ENCODE data around the gene EEF2KMT. TPM values are rescaled to one million over a fixed set of nuclear protein-coding genes. Genes with fewer than 3 reads are reported as not detected.
A peak's percentile ranks its signal among the peaks of the same experiment; 100 is the strongest.

EEF2KMT gene
- total and polyA plus RNA-seq, 2 of the 13 experiments (the other 11 are each of a cell fraction or from before 2014, with no cell fraction given) = 10.7 to 26.9 TPM

DNA sequence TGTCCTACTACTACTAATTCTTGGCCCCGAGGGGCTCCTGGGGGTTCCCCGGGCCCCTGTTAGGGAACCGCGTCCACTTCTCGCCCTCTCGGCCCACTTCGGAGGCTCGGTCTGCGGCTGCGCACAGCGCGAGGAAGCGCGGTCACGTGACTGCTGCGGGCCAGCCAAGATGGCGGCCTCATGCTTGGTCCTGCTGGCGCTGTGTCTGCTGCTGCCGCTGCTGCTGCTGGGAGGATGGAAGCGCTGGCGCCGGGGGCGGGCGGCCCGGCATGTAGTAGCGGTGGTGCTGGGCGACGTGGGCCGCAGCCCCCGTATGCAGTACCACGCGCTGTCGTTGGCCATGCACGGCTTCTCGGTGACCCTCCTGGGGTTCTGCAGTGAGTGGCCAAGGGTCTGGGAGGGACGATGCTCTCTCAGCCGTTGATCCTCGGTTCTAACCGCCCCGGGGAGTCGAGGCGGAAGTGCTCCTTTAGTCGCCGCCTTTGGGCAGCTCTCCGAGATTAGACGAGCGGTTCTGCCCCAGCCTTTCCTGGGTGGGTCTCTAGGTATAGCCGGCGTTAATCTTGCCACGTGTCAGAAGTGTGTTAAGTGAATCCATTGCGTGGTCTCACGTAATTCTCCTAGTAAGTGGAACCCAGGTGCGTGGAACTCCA is 25.8 kb downstream of the EEF2KMT start, which contains the start of gene ALG1 (continued):
- TF ChIP-seq, protein P1, sequence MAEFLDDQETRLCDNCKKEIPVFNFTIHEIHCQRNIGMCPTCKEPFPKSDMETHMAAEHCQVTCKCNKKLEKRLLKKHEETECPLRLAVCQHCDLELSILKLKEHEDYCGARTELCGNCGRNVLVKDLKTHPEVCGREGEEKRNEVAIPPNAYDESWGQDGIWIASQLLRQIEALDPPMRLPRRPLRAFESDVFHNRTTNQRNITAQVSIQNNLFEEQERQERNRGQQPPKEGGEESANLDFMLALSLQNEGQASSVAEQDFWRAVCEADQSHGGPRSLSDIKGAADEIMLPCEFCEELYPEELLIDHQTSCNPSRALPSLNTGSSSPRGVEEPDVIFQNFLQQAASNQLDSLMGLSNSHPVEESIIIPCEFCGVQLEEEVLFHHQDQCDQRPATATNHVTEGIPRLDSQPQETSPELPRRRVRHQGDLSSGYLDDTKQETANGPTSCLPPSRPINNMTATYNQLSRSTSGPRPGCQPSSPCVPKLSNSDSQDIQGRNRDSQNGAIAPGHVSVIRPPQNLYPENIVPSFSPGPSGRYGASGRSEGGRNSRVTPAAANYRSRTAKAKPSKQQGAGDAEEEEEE (CRISPR knock-in tag; IDR thresholded peaks at IDR 0.05; ENCODE audit: borderline replicate concordance) = no peak
- TF ChIP-seq, protein P2, sequence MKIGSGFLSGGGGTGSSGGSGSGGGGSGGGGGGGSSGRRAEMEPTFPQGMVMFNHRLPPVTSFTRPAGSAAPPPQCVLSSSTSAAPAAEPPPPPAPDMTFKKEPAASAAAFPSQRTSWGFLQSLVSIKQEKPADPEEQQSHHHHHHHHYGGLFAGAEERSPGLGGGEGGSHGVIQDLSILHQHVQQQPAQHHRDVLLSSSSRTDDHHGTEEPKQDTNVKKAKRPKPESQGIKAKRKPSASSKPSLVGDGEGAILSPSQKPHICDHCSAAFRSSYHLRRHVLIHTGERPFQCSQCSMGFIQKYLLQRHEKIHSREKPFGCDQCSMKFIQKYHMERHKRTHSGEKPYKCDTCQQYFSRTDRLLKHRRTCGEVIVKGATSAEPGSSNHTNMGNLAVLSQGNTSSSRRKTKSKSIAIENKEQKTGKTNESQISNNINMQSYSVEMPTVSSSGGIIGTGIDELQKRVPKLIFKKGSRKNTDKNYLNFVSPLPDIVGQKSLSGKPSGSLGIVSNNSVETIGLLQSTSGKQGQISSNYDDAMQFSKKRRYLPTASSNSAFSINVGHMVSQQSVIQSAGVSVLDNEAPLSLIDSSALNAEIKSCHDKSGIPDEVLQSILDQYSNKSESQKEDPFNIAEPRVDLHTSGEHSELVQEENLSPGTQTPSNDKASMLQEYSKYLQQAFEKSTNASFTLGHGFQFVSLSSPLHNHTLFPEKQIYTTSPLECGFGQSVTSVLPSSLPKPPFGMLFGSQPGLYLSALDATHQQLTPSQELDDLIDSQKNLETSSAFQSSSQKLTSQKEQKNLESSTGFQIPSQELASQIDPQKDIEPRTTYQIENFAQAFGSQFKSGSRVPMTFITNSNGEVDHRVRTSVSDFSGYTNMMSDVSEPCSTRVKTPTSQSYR (CRISPR knock-in tag; IDR thresholded peaks at IDR 0.05; ENCODE audit: borderline replicate concordance) = peak; percentile 44; the same call in 1 of the 2 replicates
- TF ChIP-seq NCOA2 (CRISPR knock-in tag; IDR thresholded peaks at IDR 0.05) (peak; percentile 59; the same call in 1 of the 2 replicates), ZNF878 (CRISPR knock-in tag; IDR thresholded peaks at IDR 0.05) (0 out of 2 replicates have a peak, but pooled peaks have one; percentile 77), WIZ (CRISPR knock-in tag; IDR thresholded peaks at IDR 0.05) (peak; percentile 96), ZNF460 (CRISPR knock-in tag; IDR thresholded peaks at IDR 0.05; ENCODE audit: borderline replicate concordance) (no peak; the same call in 1 of the 2 replicates), BRD4 (CRISPR knock-in tag; IDR thresholded peaks at IDR 0.05) (peak; percentile 99), ZBTB1 (CRISPR knock-in tag; IDR thresholded peaks at IDR 0.05; ENCODE audit: borderline replicate concordance) (0 out of 2 replicates have a peak, but pooled peaks have one; percentile 72), KDM1A (CRISPR knock-in tag; IDR thresholded peaks at IDR 0.05) (peak; percentile 64; the same call in 1 of the 2 replicates), RCOR2 (CRISPR knock-in tag; IDR thresholded peaks at IDR 0.05) (peak; percentile 90), ZNF20 (CRISPR knock-in tag; IDR thresholded peaks at IDR 0.05) (0 out of 2 replicates have a peak, but pooled peaks have one; percentile 82), TARDBP (CRISPR knock-in tag; IDR thresholded peaks at IDR 0.05) (peak; percentile 94)
- TF ChIP-seq, protein P3, sequence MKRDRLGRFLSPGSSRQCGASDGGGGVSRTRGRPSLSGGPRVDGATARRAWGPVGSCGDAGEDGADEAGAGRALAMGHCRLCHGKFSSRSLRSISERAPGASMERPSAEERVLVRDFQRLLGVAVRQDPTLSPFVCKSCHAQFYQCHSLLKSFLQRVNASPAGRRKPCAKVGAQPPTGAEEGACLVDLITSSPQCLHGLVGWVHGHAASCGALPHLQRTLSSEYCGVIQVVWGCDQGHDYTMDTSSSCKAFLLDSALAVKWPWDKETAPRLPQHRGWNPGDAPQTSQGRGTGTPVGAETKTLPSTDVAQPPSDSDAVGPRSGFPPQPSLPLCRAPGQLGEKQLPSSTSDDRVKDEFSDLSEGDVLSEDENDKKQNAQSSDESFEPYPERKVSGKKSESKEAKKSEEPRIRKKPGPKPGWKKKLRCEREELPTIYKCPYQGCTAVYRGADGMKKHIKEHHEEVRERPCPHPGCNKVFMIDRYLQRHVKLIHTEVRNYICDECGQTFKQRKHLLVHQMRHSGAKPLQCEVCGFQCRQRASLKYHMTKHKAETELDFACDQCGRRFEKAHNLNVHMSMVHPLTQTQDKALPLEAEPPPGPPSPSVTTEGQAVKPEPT (CRISPR knock-in tag; IDR thresholded peaks at IDR 0.05; ENCODE audit: low read depth) = no peak
- TF ChIP-seq, protein P4, sequence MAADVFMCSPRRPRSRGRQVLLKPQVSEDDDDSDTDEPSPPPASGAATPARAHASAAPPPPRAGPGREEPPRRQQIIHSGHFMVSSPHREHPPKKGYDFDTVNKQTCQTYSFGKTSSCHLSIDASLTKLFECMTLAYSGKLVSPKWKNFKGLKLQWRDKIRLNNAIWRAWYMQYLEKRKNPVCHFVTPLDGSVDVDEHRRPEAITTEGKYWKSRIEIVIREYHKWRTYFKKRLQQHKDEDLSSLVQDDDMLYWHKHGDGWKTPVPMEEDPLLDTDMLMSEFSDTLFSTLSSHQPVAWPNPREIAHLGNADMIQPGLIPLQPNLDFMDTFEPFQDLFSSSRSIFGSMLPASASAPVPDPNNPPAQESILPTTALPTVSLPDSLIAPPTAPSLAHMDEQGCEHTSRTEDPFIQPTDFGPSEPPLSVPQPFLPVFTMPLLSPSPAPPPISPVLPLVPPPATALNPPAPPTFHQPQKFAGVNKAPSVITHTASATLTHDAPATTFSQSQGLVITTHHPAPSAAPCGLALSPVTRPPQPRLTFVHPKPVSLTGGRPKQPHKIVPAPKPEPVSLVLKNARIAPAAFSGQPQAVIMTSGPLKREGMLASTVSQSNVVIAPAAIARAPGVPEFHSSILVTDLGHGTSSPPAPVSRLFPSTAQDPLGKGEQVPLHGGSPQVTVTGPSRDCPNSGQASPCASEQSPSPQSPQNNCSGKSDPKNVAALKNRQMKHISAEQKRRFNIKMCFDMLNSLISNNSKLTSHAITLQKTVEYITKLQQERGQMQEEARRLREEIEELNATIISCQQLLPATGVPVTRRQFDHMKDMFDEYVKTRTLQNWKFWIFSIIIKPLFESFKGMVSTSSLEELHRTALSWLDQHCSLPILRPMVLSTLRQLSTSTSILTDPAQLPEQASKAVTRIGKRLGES (CRISPR knock-in tag; IDR thresholded peaks at IDR 0.05; ENCODE audit: borderline replicate concordance) = no peak
- TF ChIP-seq, protein P5, sequence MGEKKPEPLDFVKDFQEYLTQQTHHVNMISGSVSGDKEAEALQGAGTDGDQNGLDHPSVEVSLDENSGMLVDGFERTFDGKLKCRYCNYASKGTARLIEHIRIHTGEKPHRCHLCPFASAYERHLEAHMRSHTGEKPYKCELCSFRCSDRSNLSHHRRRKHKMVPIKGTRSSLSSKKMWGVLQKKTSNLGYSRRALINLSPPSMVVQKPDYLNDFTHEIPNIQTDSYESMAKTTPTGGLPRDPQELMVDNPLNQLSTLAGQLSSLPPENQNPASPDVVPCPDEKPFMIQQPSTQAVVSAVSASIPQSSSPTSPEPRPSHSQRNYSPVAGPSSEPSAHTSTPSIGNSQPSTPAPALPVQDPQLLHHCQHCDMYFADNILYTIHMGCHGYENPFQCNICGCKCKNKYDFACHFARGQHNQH (CRISPR knock-in tag; IDR thresholded peaks at IDR 0.05) = peak; percentile 96
- TF ChIP-seq, protein P6, sequence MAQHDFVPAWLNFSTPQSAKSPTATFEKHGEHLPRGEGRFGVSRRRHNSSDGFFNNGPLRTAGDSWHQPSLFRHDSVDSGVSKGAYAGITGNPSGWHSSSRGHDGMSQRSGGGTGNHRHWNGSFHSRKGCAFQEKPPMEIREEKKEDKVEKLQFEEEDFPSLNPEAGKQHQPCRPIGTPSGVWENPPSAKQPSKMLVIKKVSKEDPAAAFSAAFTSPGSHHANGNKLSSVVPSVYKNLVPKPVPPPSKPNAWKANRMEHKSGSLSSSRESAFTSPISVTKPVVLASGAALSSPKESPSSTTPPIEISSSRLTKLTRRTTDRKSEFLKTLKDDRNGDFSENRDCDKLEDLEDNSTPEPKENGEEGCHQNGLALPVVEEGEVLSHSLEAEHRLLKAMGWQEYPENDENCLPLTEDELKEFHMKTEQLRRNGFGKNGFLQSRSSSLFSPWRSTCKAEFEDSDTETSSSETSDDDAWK (CRISPR knock-in tag; IDR thresholded peaks at IDR 0.05) = no peak
